ENCODE results near the gene SCART1. TPM values are rescaled to one million over a fixed set of nuclear protein-coding genes. Genes with fewer than 3 reads are reported as not detected.

SCART1 gene
- total and polyA plus RNA-seq, 7 donors = 0.08 to 1.8 (median 0.58) TPM

GRCh38 chr10:133445751-133446708, 7.7 kb upstream of the SCART1 start:
- DNase-seq (peak; percentile 16 to 50), ATAC-seq (no peak)
- TF ChIP-seq CTCF (IDR thresholded peaks at IDR 0.05) = no peak
- Histone ChIP-seq H3K36me3 (ENCODE audit: insufficient read depth in 1 of 2, low read depth in 1 of 2) (no peaks in the 10 kb centered on the region), H3K9me3 (peaks cover 37% of the 10 kb centered on the region), H3K27me3 (ENCODE audit: insufficient read depth in 3 of 3, low read length in 2 of 3) (peaks cover 0 to 3% (median 0%) of the 10 kb centered on the region in 3 donors), H3K4me3 (no peak overlapping the region), H3K27ac (no peak overlapping the region), H3K4me1 (no peaks in the 10 kb centered on the region)
- WGBS, 3 donors = 46 to 63% (median 53%) methylated on average over 46 to 80 of the region's 80 CpGs
- intact Hi-C loops (cut with DNase I) = no loop called here

GRCh38 chr10:133446979-133447378, 6.8 kb upstream of the SCART1 start:
- Histone ChIP-seq H3K4me3 (no peak overlapping the region), H3K27ac (no peak overlapping the region), H3K4me1 (no peaks in the 10 kb centered on the region), H3K36me3 (ENCODE audit: insufficient read depth in 1 of 2, low read depth in 1 of 2) (no peaks in the 10 kb centered on the region), H3K9me3 (peaks cover 37% of the 10 kb centered on the region), H3K27me3 (ENCODE audit: insufficient read depth in 3 of 3, low read length in 2 of 3) (peaks cover 0 to 3% (median 0%) of the 10 kb centered on the region in 3 donors)
- intact Hi-C loops (cut with DNase I) = no loop called here
- ATAC-seq = no peak
- no peak for TF ChIP-seq CTCF (IDR thresholded peaks at IDR 0.05)
- no peak for DNase-seq
- 84 to 89% (median 85%) methylated on average over 11 of the region's 11 CpGs for WGBS, 3 donors

- Histone ChIP-seq H3K9me3 (peaks cover 37% of the 10 kb centered on the region), H3K4me3 (no peak overlapping the region), H3K27ac (no peak overlapping the region), H3K36me3 (ENCODE audit: insufficient read depth in 1 of 2, low read depth in 1 of 2) (no peaks in the 10 kb centered on the region), H3K27me3 (ENCODE audit: insufficient read depth in 3 of 3, low read length in 2 of 3) (peaks cover 0 to 3% (median 0%) of the 10 kb centered on the region in 3 donors), H3K4me1 (no peaks in the 10 kb centered on the region)
- TF ChIP-seq CTCF (IDR thresholded peaks at IDR 0.05) = no peak
- no peak for ATAC-seq
- DNase-seq = no peak
- intact Hi-C loops (cut with DNase I) = no loop called here
Observed at GRCh38 chr10:133448120-133448519, 5.6 kb upstream of the SCART1 start.

GRCh38 chr10:133451346-133451745, 2.4 kb upstream of the SCART1 start:
- no peak overlapping the region for H3K27ac ChIP-seq
- ATAC-seq (no peak), DNase-seq (no peak)
- TF ChIP-seq CTCF (IDR thresholded peaks at IDR 0.05) = no peak
- H3K4me1 ChIP-seq = no peaks in the 10 kb centered on the region
- intact Hi-C loops (cut with DNase I) = no loop called here
- no peak overlapping the region for H3K4me3 ChIP-seq
- peaks cover 36% of the 10 kb centered on the region for H3K9me3 ChIP-seq
- no peaks in the 10 kb centered on the region for H3K27me3 ChIP-seq (ENCODE audit: insufficient read depth in 3 of 3, low read length in 2 of 3)
- H3K36me3 ChIP-seq (ENCODE audit: insufficient read depth in 1 of 2, low read depth in 1 of 2) = no peaks in the 10 kb centered on the region
- 61 to 71% (median 63%) methylated on average over 4 of the region's 4 CpGs for WGBS, 3 donors
